Liver (tissue), 9 donors: ENCODE data around the gene ACP4. TPM values are rescaled to one million over a fixed set of nuclear protein-coding genes. Genes with fewer than 3 reads are reported as not detected.

Experiments
- DNase-seq: peaks from one replicate; pipeline ENCODE4 v3.0.0-alpha.2; 2017; ENCODE audit warnings: low spot score
- H3K27ac ChIP-seq, 2 donors: one replicate each; pipeline ENCODE4 v1.7.0; 2013; ENCODE audit warnings: inconsistent platforms in 2 of 2, low read length in 2 of 2, control low read depth in 1 of 2, low read depth in 1 of 2, mild to moderate bottlenecking in 1 of 2
- H3K27me3 ChIP-seq, 4 donors: one replicate each; pipeline versions ENCODE4 v1.6.1 to v1.7.0; 2013; ENCODE audit warnings: low read length in 3 of 4, inconsistent platforms in 1 of 4, mild to moderate bottlenecking in 1 of 4, moderate library complexity in 1 of 4; ENCODE audit not compliant: control insufficient read depth in 4 of 4, insufficient read depth in 4 of 4
- H3K36me3 ChIP-seq, 4 donors: one replicate each; pipeline versions ENCODE4 v1.6.1 to v1.7.0; 2013; ENCODE audit warnings: low read length in 3 of 4, mild to moderate bottlenecking in 3 of 4, low read depth in 1 of 4, moderate library complexity in 1 of 4; ENCODE audit not compliant: control insufficient read depth in 4 of 4, insufficient read depth in 3 of 4
- H3K4me1 ChIP-seq, 4 donors: one replicate each; pipeline versions ENCODE4 v1.6.1 to v1.7.0; 2013; ENCODE audit warnings: low read length in 3 of 4, mild to moderate bottlenecking in 3 of 4, moderate library complexity in 1 of 4; ENCODE audit not compliant: control insufficient read depth in 4 of 4, insufficient read depth in 4 of 4
- H3K4me3 ChIP-seq, 3 donors: one replicate each; pipeline versions ENCODE4 v1.6.1 to v1.7.0; 2013; ENCODE audit warnings: low read length in 3 of 3, control low read depth in 1 of 3, low read depth in 1 of 3, mild to moderate bottlenecking in 1 of 3
- H3K9ac ChIP-seq, 2 donors: one replicate each; pipeline ENCODE4 v1.7.0; 2013; ENCODE audit warnings: low read length in 2 of 2, mild to moderate bottlenecking in 2 of 2, moderate library complexity in 2 of 2, control low read depth in 1 of 2, low read depth in 1 of 2
- H3K9me3 ChIP-seq, 4 donors: one replicate each; pipeline versions ENCODE4 v1.6.1 to v1.7.0; 2013; ENCODE audit warnings: low read length in 3 of 4; ENCODE audit not compliant: control insufficient read depth in 4 of 4
- ATF3 ChIP-seq: IDR thresholded peaks from 2 replicates; pipeline ENCODE4 v1.6.1; 2016; ENCODE audit warnings: antibody characterized with exemption
- CTCF ChIP-seq: fragments of 150-350 bp; IDR thresholded peaks from 2 replicates; pipeline ENCODE4 v1.5.1; 2017; ENCODE audit warnings: improper control_type of control experiment, low read depth, low read length; ENCODE audit not compliant: missing input control
- EGR1 ChIP-seq, 2 donors: IDR thresholded peaks; 2 replicates each; pipeline ENCODE4 v1.6.1; 2016 to 2018; ENCODE audit warnings: antibody characterized with exemption in 2 of 2, low read depth in 2 of 2
- FOXA1 ChIP-seq: IDR thresholded peaks from 2 replicates; pipeline ENCODE4 v1.6.1; 2016; ENCODE audit warnings: antibody characterized with exemption
- FOXA2 ChIP-seq: IDR thresholded peaks from 2 replicates; pipeline ENCODE4 v1.6.1; 2016; ENCODE audit warnings: antibody characterized with exemption
- GABPA ChIP-seq, 2 donors: IDR thresholded peaks in 1 of 2; conservative IDR thresholded peaks in 1 of 2; 2 replicates each; pipeline ENCODE4 v1.6.1; 2016; ENCODE audit warnings: antibody characterized with exemption in 2 of 2, mild to moderate bottlenecking in 1 of 2, moderate library complexity in 1 of 2
- HNF4A ChIP-seq, 2 donors: conservative IDR thresholded peaks; 2 replicates each; pipeline ENCODE4 v1.6.1; 2016; ENCODE audit warnings: antibody characterized with exemption in 2 of 2, mild to moderate bottlenecking in 2 of 2
- HNF4G ChIP-seq: IDR thresholded peaks from 2 replicates; pipeline ENCODE4 v1.6.1; 2016; ENCODE audit warnings: antibody characterized with exemption
- JUND ChIP-seq, 2 donors: IDR thresholded peaks; 2 replicates each; pipeline ENCODE4 v1.6.1; 2016; ENCODE audit warnings: antibody characterized with exemption in 2 of 2
- NR2F2 ChIP-seq: IDR thresholded peaks from 2 replicates; pipeline ENCODE4 v1.6.1; 2016; ENCODE audit warnings: antibody characterized with exemption
- RAD21 ChIP-seq, 2 donors: IDR thresholded peaks; 2 replicates each; pipeline ENCODE4 v1.6.1; 2016; ENCODE audit warnings: antibody characterized with exemption in 2 of 2, mild to moderate bottlenecking in 2 of 2
- REST ChIP-seq: IDR thresholded peaks from 2 replicates; pipeline ENCODE4 v1.6.1; 2016; ENCODE audit warnings: antibody characterized with exemption, mild to moderate bottlenecking
- RXRA ChIP-seq, 2 donors: IDR thresholded peaks; 2 replicates each; pipeline ENCODE4 v1.6.1; 2017 to 2018; ENCODE audit warnings: antibody characterized with exemption in 2 of 2, mild to moderate bottlenecking in 1 of 2
- SP1 ChIP-seq: IDR thresholded peaks from 2 replicates; pipeline ENCODE4 v1.6.1; 2018; ENCODE audit warnings: antibody characterized with exemption, mild to moderate bottlenecking
- TAF1 ChIP-seq: conservative IDR thresholded peaks from 2 replicates; pipeline ENCODE4 v1.6.1; 2016; ENCODE audit warnings: antibody characterized with exemption, mild to moderate bottlenecking
- YY1 ChIP-seq: IDR thresholded peaks from 2 replicates; pipeline ENCODE4 v1.6.1; 2016; ENCODE audit warnings: antibody characterized with exemption, mild to moderate bottlenecking
- ZBTB33 ChIP-seq: IDR thresholded peaks from 2 replicates; pipeline ENCODE4 v1.6.1; 2016; ENCODE audit warnings: antibody characterized with exemption
- WGBS: extraction: QIAGEN DNeasy Blood & Tissue Kit; methylation state at CpG from one replicate; pipeline ENCODE4 v1.1.7; 2013; 5-methylcytosine and 5-hydroxymethylcytosine counted together
- polyA plus RNA-seq, 2 donors: library from polyadenylated mRNA; stranded (reverse) in 1 of 2; unstranded in 1 of 2; fragments of 200-250 nt in 1 of 2; fragments of >200 nt in 1 of 2; fragmentation: Nextera tagmentation in 1 of 2; extraction: Ambion mirVana in 1 of 2; gene quantifications; one replicate each; pipeline versions ENCODE4 v1.2.1 to v1.2.3, GENCODE V29; 2013 to 2015
- total RNA-seq, 2 donors: library from RNA; depleted of rRNA; stranded (reverse); fragments of >200 nt; gene quantifications; one replicate each; pipeline ENCODE4 v1.2.3, GENCODE V29; 2014
- donor health status: healthy.
- donor health status: healthy.
- donor health status: healthy.
- donor health status: healthy.
- donor health status: healthy.

ACP4 gene
- total and polyA plus RNA-seq, 4 donors = 0.06 to 0.19 TPM; not detected in 2

- TF ChIP-seq NR2F2 = no peak
- TF ChIP-seq SP1 = no peak
- no peak for TF ChIP-seq TAF1
- TF ChIP-seq RAD21 (IDR thresholded peaks at IDR 0.05) = no peak
- no peak for TF ChIP-seq FOXA1
- no peak for TF ChIP-seq EGR1 (IDR thresholded peaks at IDR 0.05; ENCODE audit: low read depth in 2 of 2)
- no peak for TF ChIP-seq CTCF
- TF ChIP-seq HNF4G = no peak
- TF ChIP-seq JUND (IDR thresholded peaks at IDR 0.05) = no peak
- no peak for TF ChIP-seq YY1
- TF ChIP-seq FOXA2 = no peak
- TF ChIP-seq HNF4A (conservative IDR thresholded peaks at IDR 0.05) = no peak
- no peak for TF ChIP-seq RXRA (IDR thresholded peaks at IDR 0.05)
- no peak for TF ChIP-seq REST
- TF ChIP-seq GABPA (IDR thresholded peaks at IDR 0.05 in 1 of 2, conservative IDR thresholded peaks at IDR 0.05 in 1 of 2) = no peak
- no peak for TF ChIP-seq ATF3
- TF ChIP-seq ZBTB33 = no peak
- no peak overlapping the region for H3K27ac ChIP-seq
- H3K4me1 ChIP-seq = no peaks in the 10 kb centered on the region
- H3K9ac ChIP-seq = no peak overlapping the region
- no peaks in the 10 kb centered on the region for H3K36me3 ChIP-seq
- H3K4me3 ChIP-seq = no peak overlapping the region
- peaks cover 0 to 12% (median 2%) of the 10 kb centered on the region in 4 donors for H3K9me3 ChIP-seq
- DNase-seq = no peak
- WGBS = 77% methylated on average over 6 of the region's 6 CpGs
- no peaks in the 10 kb centered on the region for H3K27me3 ChIP-seq
Measured at GRCh38 chr19:50842130-50842529, 51.9 kb downstream of the ACP4 start.

GRCh38 chr19:50843205-50843604 lies 53.0 kb downstream of the ACP4 start:
- Histone ChIP-seq H3K4me3 (no peak overlapping the region), H3K9me3 (peaks cover 0 to 12% (median 2%) of the 10 kb centered on the region in 4 donors), H3K9ac (no peak overlapping the region), H3K27ac (no peak overlapping the region), H3K4me1 (no peaks in the 10 kb centered on the region), H3K27me3 (no peaks in the 10 kb centered on the region), H3K36me3 (no peaks in the 10 kb centered on the region)
- TF ChIP-seq NR2F2 (no peak), YY1 (no peak), TAF1 (no peak)
- 93% methylated on average over 2 of the region's 2 CpGs for WGBS
- DNase-seq = no peak
